ENCODE data around the gene CNKSR3. TPM values are rescaled to one million over a fixed set of nuclear protein-coding genes. Genes with fewer than 3 reads are reported as not detected.

CNKSR3 gene
- total RNA-seq, 3 donors from 2014 or later: 0.08 to 1.3 (median 0.29) TPM

- H3K4me1 Mint-ChIP-seq (ENCODE audit: low read depth): peaks cover 36% of the 10 kb centered on the region
- H3K27me3 Mint-ChIP-seq (ENCODE audit: low read depth): peaks cover 12% of the 10 kb centered on the region
- no peak within 1 kb of the TSS for H3K4me3 Mint-ChIP-seq
- ATAC-seq (no peak), DNase-seq (no peak)
- H3K9me3 Mint-ChIP-seq: peaks cover 8% of the 10 kb centered on the region
- no peaks in the 10 kb centered on the region for H3K36me3 Mint-ChIP-seq (ENCODE audit: insufficient read depth)
Observed at GRCh38 chr6:154356690-154357089, 153.8 kb downstream of the CNKSR3 start, which contains the start of gene IPCEF1. IPCEF1 (minus strand) TSS chr6:154356803; CDS start chr6:154265947, 90,856 bp downstream.

GRCh38 chr6:154356113-154356512 lies 154.4 kb downstream of the CNKSR3 start:
- no peak for ATAC-seq
- peaks cover 36% of the 10 kb centered on the region for H3K4me1 Mint-ChIP-seq (ENCODE audit: low read depth)

GRCh38 chr6:154354265-154354777 lies 156.2 kb downstream of the CNKSR3 start:
- H3K4me3 Mint-ChIP-seq: no peak overlapping the region
- no peak for DNase-seq
- peaks cover 12% of the 10 kb centered on the region for H3K27me3 Mint-ChIP-seq (ENCODE audit: low read depth)
- H3K4me1 Mint-ChIP-seq (ENCODE audit: low read depth): peaks cover 26% of the 10 kb centered on the region
- no peak for ATAC-seq
- peaks cover 8% of the 10 kb centered on the region for H3K9me3 Mint-ChIP-seq
- no peaks in the 10 kb centered on the region for H3K36me3 Mint-ChIP-seq (ENCODE audit: insufficient read depth)

More at GRCh38 chr6:154356113-154356512, 154.4 kb downstream of the CNKSR3 start:
- H3K9me3 Mint-ChIP-seq: peaks cover 8% of the 10 kb centered on the region
- H3K27me3 Mint-ChIP-seq (ENCODE audit: low read depth): peaks cover 12% of the 10 kb centered on the region
- no peaks in the 10 kb centered on the region for H3K36me3 Mint-ChIP-seq (ENCODE audit: insufficient read depth)
- DNase-seq: no peak
- no peak overlapping the region for H3K4me3 Mint-ChIP-seq

GRCh38 chr6:154353626-154354025 lies 156.9 kb downstream of the CNKSR3 start:
- H3K4me1 Mint-ChIP-seq (ENCODE audit: low read depth): peaks cover 21% of the 10 kb centered on the region

GRCh38 chr6:154352898-154353585 lies 157.4 kb downstream of the CNKSR3 start:
- ATAC-seq (peak; percentile 83 to 84), DNase-seq (no peak)
- Mint-ChIP-seq H3K27me3 (ENCODE audit: low read depth) (peaks cover 8% of the 10 kb centered on the region), H3K4me3 (no peak overlapping the region), H3K9me3 (peaks cover 8% of the 10 kb centered on the region), H3K4me1 (ENCODE audit: low read depth) (peaks cover 21% of the 10 kb centered on the region), H3K36me3 (ENCODE audit: insufficient read depth) (no peaks in the 10 kb centered on the region)

More at GRCh38 chr6:154353626-154354025, 156.9 kb downstream of the CNKSR3 start:
- Mint-ChIP-seq H3K27me3 (ENCODE audit: low read depth) (peaks cover 8% of the 10 kb centered on the region), H3K9me3 (peaks cover 8% of the 10 kb centered on the region), H3K36me3 (ENCODE audit: insufficient read depth) (no peaks in the 10 kb centered on the region), H3K4me3 (no peak overlapping the region)
- DNase-seq (no peak), ATAC-seq (no peak)

- Mint-ChIP-seq H3K36me3 (ENCODE audit: insufficient read depth) (no peaks in the 10 kb centered on the region), H3K27me3 (ENCODE audit: low read depth) (no peaks in the 10 kb centered on the region), H3K9me3 (peaks cover 16% of the 10 kb centered on the region), H3K4me3 (no peak overlapping the region), H3K4me1 (ENCODE audit: low read depth) (peaks cover 17% of the 10 kb centered on the region)
- no peak for ATAC-seq
- no peak for DNase-seq
Observed at GRCh38 chr6:154350293-154350692, 160.2 kb downstream of the CNKSR3 start.

GRCh38 chr6:154347981-154348380 lies 162.5 kb downstream of the CNKSR3 start:
- ATAC-seq: no peak
- H3K9me3 Mint-ChIP-seq: peaks cover 7% of the 10 kb centered on the region

GRCh38 chr6:154345811-154346210 lies 164.7 kb downstream of the CNKSR3 start:
- no peak overlapping the region for H3K4me3 Mint-ChIP-seq
- DNase-seq (no peak), ATAC-seq (no peak)
- peaks cover 2% of the 10 kb centered on the region for H3K27me3 Mint-ChIP-seq (ENCODE audit: low read depth)
- peaks cover 7% of the 10 kb centered on the region for H3K9me3 Mint-ChIP-seq
- no peaks in the 10 kb centered on the region for H3K4me1 Mint-ChIP-seq (ENCODE audit: low read depth)
- no peaks in the 10 kb centered on the region for H3K36me3 Mint-ChIP-seq (ENCODE audit: insufficient read depth)

More at GRCh38 chr6:154347981-154348380, 162.5 kb downstream of the CNKSR3 start:
- no peak for DNase-seq
- H3K27me3 Mint-ChIP-seq (ENCODE audit: low read depth): peaks cover 2% of the 10 kb centered on the region
- no peak overlapping the region for H3K4me3 Mint-ChIP-seq
- no peaks in the 10 kb centered on the region for H3K36me3 Mint-ChIP-seq (ENCODE audit: insufficient read depth)
- peaks cover 5% of the 10 kb centered on the region for H3K4me1 Mint-ChIP-seq (ENCODE audit: low read depth)

- Mint-ChIP-seq H3K4me1 (ENCODE audit: low read depth) (no peaks in the 10 kb centered on the region), H3K36me3 (ENCODE audit: insufficient read depth) (no peaks in the 10 kb centered on the region), H3K27me3 (ENCODE audit: low read depth) (peaks cover 2% of the 10 kb centered on the region), H3K4me3 (no peak overlapping the region), H3K9me3 (peaks cover 7% of the 10 kb centered on the region)
- DNase-seq: no peak
- ATAC-seq: peak in 1 of 2 donors; percentile 61
Observed at GRCh38 chr6:154343473-154344308, 166.8 kb downstream of the CNKSR3 start.

GRCh38 chr6:154341871-154342270 lies 168.6 kb downstream of the CNKSR3 start:
- H3K9me3 Mint-ChIP-seq: peaks cover 6% of the 10 kb centered on the region
- no peak for ATAC-seq

GRCh38 chr6:154341336-154341735 lies 169.1 kb downstream of the CNKSR3 start:
- peaks cover under 1% of the 10 kb centered on the region for H3K9me3 Mint-ChIP-seq
- no peak overlapping the region for H3K4me3 Mint-ChIP-seq
- ATAC-seq (no peak), DNase-seq (no peak)
- H3K36me3 Mint-ChIP-seq (ENCODE audit: insufficient read depth): no peaks in the 10 kb centered on the region
- no peaks in the 10 kb centered on the region for H3K4me1 Mint-ChIP-seq (ENCODE audit: low read depth)
- peaks cover 2% of the 10 kb centered on the region for H3K27me3 Mint-ChIP-seq (ENCODE audit: low read depth)

More at GRCh38 chr6:154341871-154342270, 168.6 kb downstream of the CNKSR3 start:
- DNase-seq: no peak
- Mint-ChIP-seq H3K27me3 (ENCODE audit: low read depth) (peaks cover 2% of the 10 kb centered on the region), H3K4me1 (ENCODE audit: low read depth) (no peaks in the 10 kb centered on the region), H3K36me3 (ENCODE audit: insufficient read depth) (no peaks in the 10 kb centered on the region), H3K4me3 (no peak overlapping the region)

Other genes with a start within 250 kb of the CNKSR3 start
- gene IPCEF1, start 153.9 kb downstream of the CNKSR3 start, total RNA-seq: 10 to 100 TPM in 1 of 3 donors, 1 to 10 TPM in 2; 7.5 to 13.5 (median 9.7) TPM
- 10 to 100 TPM; 39.1 to 43.4 (median 43.1) TPM for gene SCAF8, start 222.7 kb upstream of the CNKSR3 start, total RNA-seq